ENCODE data around the gene RPL37A.

Gene RPL37A

GRCh38 chr2:216473187-216473586 lies 25.5 kb upstream of the RPL37A start:
- Histone ChIP-seq H3K4me1 (peaks cover 22% of the 10 kb centered on the region), H3K27ac (no peak overlapping the region), H3K4me2 (no peak overlapping the region), H3K36me3 (peaks cover 61% of the 10 kb centered on the region), H3K4me3 (no peak overlapping the region), H3K9me3 (no peaks in the 10 kb centered on the region), H3K27me3 (no peaks in the 10 kb centered on the region), H4K20me1 (peaks cover 14% of the 10 kb centered on the region), H3K9ac (no peak overlapping the region)
- TF ChIP-seq Cebpa-rat (IDR thresholded peaks at IDR 0.05), result no peak

DNA sequence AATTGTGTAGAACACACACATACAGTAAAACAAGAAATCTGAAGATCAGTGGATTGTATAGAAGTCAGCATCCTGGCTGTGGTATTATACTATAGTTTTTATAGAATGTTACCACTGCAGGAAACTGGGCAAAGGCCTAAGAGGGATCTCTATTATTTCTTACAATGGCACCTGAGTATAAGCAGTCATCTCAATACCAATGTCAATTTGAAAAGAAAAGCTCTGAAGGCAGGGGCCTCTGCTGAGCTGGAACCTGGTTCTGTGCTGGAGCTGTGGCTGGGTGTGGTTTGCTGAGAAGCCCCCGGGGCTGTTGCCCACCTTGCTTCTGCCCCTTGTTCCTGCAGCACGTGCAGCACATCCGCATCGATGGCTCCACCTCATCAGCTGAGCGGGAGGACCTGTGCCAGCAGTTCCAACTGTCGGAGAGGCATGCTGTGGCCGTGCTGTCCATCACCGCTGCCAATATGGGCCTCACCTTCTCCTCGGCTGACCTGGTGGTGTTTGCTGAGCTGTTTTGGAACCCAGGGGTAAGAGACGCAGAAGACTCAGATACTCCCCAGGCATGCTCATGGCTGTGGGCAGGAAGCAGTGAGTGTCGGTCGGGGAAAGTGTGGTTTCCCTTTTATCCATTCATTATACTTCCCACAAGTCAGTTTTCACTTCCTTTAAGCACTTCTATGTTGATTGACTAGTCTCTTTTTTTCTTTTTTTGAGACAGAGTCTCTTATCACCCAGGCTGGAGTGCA lies 23.5 kb upstream of the RPL37A start:
- H3K9me3 ChIP-seq, result no peaks in the 10 kb centered on the region
- H3K4me3 ChIP-seq, result peak overlapping the region; percentile 39; the same call in 1 of the 2 replicates
- no peak overlapping the region for H3K27ac ChIP-seq
- peak overlapping the region; percentile 96 for H3K4me2 ChIP-seq
- peaks cover 22% of the 10 kb centered on the region for H3K4me1 ChIP-seq
- TF ChIP-seq Cebpa-rat (IDR thresholded peaks at IDR 0.05), result no peak
- no peaks in the 10 kb centered on the region for H3K27me3 ChIP-seq
- H4K20me1 ChIP-seq, result peaks cover 14% of the 10 kb centered on the region
- peaks cover 60% of the 10 kb centered on the region for H3K36me3 ChIP-seq
- peak overlapping the region; percentile 40; the same call in 1 of the 2 replicates for H3K9ac ChIP-seq

- H3K27ac ChIP-seq, result no peak overlapping the region
These were observed 22.9 kb upstream of the RPL37A start for GRCh38 chr2:216475767-216476166.

GRCh38 chr2:216477283-216478035 lies 21.2 kb upstream of the RPL37A start:
- Histone ChIP-seq H3K9ac (no peak overlapping the region), H3K4me2 (no peak overlapping the region), H3K27ac (no peak overlapping the region), H3K27me3 (no peaks in the 10 kb centered on the region), H4K20me1 (peaks cover 14% of the 10 kb centered on the region), H3K9me3 (no peaks in the 10 kb centered on the region), H3K4me3 (no peak overlapping the region), H3K4me1 (peaks cover 22% of the 10 kb centered on the region), H3K36me3 (peaks cover 63% of the 10 kb centered on the region)
- TF ChIP-seq Cebpa-rat (IDR thresholded peaks at IDR 0.05), result no peak

More at GRCh38 chr2:216475767-216476166, 22.9 kb upstream of the RPL37A start:
- Histone ChIP-seq H3K27me3 (no peaks in the 10 kb centered on the region), H3K9me3 (no peaks in the 10 kb centered on the region), H3K4me3 (no peak overlapping the region), H4K20me1 (peaks cover 14% of the 10 kb centered on the region), H3K9ac (no peak overlapping the region; the same call in 1 of the 2 replicates), H3K36me3 (peaks cover 60% of the 10 kb centered on the region), H3K4me1 (peaks cover 22% of the 10 kb centered on the region), H3K4me2 (peak overlapping the region; percentile 96)
- TF ChIP-seq Cebpa-rat (IDR thresholded peaks at IDR 0.05), result no peak

- Histone ChIP-seq H3K4me2 (no peak overlapping the region), H4K20me1 (peaks cover 14% of the 10 kb centered on the region), H3K4me1 (peaks cover 22% of the 10 kb centered on the region), H3K27me3 (no peaks in the 10 kb centered on the region), H3K9me3 (no peaks in the 10 kb centered on the region), H3K27ac (no peak overlapping the region), H3K36me3 (peaks cover 70% of the 10 kb centered on the region), H3K9ac (no peak overlapping the region), H3K4me3 (no peak overlapping the region)
- TF ChIP-seq Cebpa-rat (IDR thresholded peaks at IDR 0.05), result no peak
These were observed 20.5 kb upstream of the RPL37A start for GRCh38 chr2:216478151-216478550.

- peaks cover 22% of the 10 kb centered on the region for H3K4me1 ChIP-seq
- H3K27me3 ChIP-seq, result no peaks in the 10 kb centered on the region
- H3K4me2 ChIP-seq, result no peak overlapping the region
- peaks cover 14% of the 10 kb centered on the region for H4K20me1 ChIP-seq
- no peaks in the 10 kb centered on the region for H3K9me3 ChIP-seq
- H3K27ac ChIP-seq, result no peak overlapping the region
- no peak overlapping the region for H3K9ac ChIP-seq
- H3K4me3 ChIP-seq, result no peak overlapping the region
- TF ChIP-seq Cebpa-rat (IDR thresholded peaks at IDR 0.05), result no peak
- peaks cover 74% of the 10 kb centered on the region for H3K36me3 ChIP-seq
These were observed 19.9 kb upstream of the RPL37A start for GRCh38 chr2:216478791-216479190.

DNA sequence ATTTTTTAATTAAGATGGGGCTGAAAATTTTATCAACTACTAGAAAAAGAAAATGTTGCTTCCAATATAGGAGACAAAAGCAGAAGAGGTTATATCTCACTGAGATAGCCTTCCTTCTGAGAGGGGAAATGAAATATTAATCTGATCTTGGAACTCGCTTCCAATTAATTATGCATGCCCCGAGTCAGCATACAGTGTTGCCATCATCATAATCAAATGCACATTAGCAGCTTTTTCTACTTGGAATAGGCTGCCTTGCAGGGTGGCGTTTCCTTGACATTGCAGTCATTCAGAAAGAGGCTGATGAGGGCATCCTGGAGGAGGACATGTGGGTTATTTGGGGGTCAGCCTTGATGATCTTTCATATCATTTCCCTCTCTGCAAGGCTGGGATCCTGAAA lies 18.4 kb upstream of the RPL37A start:
- Histone ChIP-seq H3K4me1 (peaks cover 13% of the 10 kb centered on the region), H3K9ac (no peak overlapping the region), H3K27ac (no peak overlapping the region), H3K4me3 (no peak overlapping the region), H3K27me3 (no peaks in the 10 kb centered on the region), H3K4me2 (no peak overlapping the region), H3K9me3 (no peaks in the 10 kb centered on the region), H3K36me3 (peaks cover 71% of the 10 kb centered on the region), H4K20me1 (peaks cover 8% of the 10 kb centered on the region)
- TF ChIP-seq Cebpa-rat (IDR thresholded peaks at IDR 0.05), result no peak

DNA sequence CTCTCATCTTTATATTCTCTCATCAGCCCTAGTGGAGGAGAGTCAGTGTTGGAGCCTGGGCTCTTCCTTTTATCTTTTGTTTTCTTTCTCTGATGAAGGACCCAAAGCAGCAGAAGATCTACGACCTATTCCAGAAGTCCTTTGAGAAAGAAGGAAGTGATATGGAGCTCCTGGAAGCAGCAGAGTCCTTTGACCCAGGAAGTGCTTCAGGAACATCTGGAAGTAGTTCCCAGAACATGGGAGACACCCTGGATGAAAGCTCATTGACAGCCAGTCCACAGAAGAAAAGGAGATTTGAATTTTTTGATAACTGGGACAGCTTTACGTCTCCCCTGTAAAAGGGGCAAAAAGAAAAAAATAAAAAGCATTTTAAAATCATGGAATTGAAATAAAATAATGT lies 16.0 kb upstream of the RPL37A start:
- Histone ChIP-seq H3K27me3 (no peaks in the 10 kb centered on the region), H3K4me1 (no peaks in the 10 kb centered on the region), H4K20me1 (no peaks in the 10 kb centered on the region), H3K9me3 (no peaks in the 10 kb centered on the region), H3K9ac (no peak overlapping the region), H3K4me2 (no peak overlapping the region), H3K27ac (no peak overlapping the region), H3K36me3 (peaks cover 55% of the 10 kb centered on the region), H3K4me3 (no peak overlapping the region)
- no peak for TF ChIP-seq Cebpa-rat (IDR thresholded peaks at IDR 0.05)

DNA sequence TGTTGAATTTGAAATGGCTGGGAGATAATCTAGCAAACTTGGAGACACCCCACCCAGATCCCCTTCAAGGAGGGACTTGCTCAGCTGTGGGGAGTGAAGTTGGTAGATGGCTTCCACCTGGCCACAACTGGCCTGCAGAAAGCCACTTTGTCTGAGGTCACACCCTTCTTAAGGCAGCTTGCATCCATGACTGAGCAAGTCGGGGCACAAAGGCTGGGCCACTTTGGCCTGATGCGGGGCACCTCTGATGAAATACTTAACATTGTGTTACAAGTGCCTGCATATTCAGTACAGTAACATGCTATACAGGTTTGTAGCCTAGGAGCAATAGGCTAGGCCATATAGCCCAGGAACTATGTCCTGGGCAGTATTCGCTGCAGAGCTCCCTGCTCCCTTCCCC lies 13.4 kb upstream of the RPL37A start:
- peaks cover 6% of the 10 kb centered on the region for H3K4me1 ChIP-seq
- H4K20me1 ChIP-seq, result no peaks in the 10 kb centered on the region
- no peak overlapping the region for H3K4me2 ChIP-seq
- no peak for TF ChIP-seq Cebpa-rat (IDR thresholded peaks at IDR 0.05)
- peaks cover 32% of the 10 kb centered on the region for H3K36me3 ChIP-seq
- H3K27ac ChIP-seq, result no peak overlapping the region
- H3K27me3 ChIP-seq, result no peaks in the 10 kb centered on the region
- no peaks in the 10 kb centered on the region for H3K9me3 ChIP-seq
- H3K9ac ChIP-seq, result no peak overlapping the region
- H3K4me3 ChIP-seq, result no peak overlapping the region

- Histone ChIP-seq H3K27me3 (no peaks in the 10 kb centered on the region), H3K4me1 (peaks cover 11% of the 10 kb centered on the region), H3K4me2 (no peak overlapping the region), H3K9ac (no peak overlapping the region), H3K27ac (no peak overlapping the region), H3K9me3 (no peaks in the 10 kb centered on the region), H4K20me1 (no peaks in the 10 kb centered on the region), H3K36me3 (peaks cover 27% of the 10 kb centered on the region), H3K4me3 (no peak overlapping the region)
- no peak for TF ChIP-seq Cebpa-rat (IDR thresholded peaks at IDR 0.05)
These were observed 12.9 kb upstream of the RPL37A start for GRCh38 chr2:216485745-216486144.
